ENCODE measurements around the gene TYROBP.
A peak's percentile ranks its signal among the peaks of the same experiment; 100 is the strongest.
"Not testable (repeated sequence)": the region's sequence is repeated elsewhere in the genome, so short reads cannot be mapped to it uniquely, and the experiment has no call there.

Gene TYROBP

DNA sequence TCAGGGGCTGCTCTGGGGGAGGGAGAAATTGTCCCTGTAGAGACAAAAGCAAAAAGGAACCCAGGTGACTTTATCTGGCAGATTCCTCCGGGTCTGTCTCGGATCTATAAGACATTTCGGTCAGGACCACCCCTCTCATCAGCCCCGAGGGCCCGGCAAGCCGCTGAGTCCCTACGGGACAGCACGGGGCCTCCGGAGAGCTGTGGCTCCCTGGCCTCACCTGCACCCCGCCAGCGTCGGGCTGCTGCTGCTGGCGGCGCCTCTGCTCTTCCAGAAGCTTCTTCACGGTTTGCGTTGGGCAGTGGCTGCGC is 9.6 kb downstream of the TYROBP start:
- DNase-seq (ENCODE audit: low read depth) = no peak
- peak overlapping the region; percentile 70 for H3K4me3 ChIP-seq (ENCODE audit: low read length)
- TF ChIP-seq, protein P1, sequence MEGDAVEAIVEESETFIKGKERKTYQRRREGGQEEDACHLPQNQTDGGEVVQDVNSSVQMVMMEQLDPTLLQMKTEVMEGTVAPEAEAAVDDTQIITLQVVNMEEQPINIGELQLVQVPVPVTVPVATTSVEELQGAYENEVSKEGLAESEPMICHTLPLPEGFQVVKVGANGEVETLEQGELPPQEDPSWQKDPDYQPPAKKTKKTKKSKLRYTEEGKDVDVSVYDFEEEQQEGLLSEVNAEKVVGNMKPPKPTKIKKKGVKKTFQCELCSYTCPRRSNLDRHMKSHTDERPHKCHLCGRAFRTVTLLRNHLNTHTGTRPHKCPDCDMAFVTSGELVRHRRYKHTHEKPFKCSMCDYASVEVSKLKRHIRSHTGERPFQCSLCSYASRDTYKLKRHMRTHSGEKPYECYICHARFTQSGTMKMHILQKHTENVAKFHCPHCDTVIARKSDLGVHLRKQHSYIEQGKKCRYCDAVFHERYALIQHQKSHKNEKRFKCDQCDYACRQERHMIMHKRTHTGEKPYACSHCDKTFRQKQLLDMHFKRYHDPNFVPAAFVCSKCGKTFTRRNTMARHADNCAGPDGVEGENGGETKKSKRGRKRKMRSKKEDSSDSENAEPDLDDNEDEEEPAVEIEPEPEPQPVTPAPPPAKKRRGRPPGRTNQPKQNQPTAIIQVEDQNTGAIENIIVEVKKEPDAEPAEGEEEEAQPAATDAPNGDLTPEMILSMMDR (conservative IDR thresholded peaks at IDR 0.05; ENCODE audit: low read depth, low read length) = no peak

DNA sequence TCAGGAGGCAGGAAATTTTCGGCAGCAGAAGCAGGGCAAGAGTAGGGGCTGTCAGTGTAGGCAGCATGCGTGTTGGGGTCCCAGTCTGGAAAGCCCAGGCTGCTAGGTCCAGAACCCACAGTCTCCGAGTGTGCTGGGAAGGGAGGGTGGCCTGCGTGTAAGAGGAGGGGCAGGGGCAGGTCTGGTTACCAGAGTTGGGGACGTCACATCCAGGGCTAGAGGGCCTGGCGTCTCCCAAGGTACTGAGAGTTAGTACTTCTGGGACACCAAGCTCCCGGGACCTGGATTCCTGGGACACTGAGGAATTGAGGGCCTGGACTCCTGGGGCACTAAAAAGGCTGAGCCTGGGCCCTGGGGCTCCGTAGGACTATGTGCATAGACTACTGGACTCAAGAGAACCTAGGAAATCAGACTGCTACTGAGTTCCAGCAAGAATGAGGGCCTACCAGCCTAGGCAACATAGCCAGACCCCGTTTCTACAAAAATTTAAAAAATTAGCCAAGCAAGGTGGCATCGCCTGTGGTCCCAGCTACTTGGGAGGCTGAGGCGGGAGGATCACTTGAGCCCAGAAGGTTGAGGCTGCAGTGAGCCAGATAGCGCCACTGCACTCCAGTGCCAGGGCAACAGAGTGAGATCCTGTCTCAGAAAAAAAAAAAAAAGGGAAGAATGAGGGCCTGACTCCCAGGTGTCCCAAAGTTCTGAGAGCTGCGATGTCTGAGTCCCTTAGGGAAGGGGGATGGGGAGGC is 10.2 kb downstream of the TYROBP start:
- DNase-seq (ENCODE audit: low read depth) = no peak

DNA sequence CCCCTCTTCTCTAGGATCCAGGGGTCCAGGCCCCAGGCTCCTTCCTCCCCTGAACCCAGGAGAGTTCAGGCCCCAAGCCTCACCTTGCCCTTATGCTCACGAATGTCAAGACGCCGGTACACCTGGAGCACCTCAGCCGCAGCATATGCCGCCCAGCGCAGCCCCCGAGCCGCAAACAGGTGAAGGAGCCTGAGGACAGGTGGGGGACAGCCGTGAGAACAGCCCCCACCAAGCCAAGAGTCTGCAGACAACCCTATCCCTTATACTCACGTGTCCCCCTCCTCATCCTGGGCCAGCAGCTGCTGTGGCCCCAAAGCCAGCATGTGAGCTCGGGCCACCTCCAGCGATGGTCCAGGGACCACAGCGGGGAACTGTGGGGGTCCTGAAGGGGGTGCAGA is 11.5 kb downstream of the TYROBP start:
- TF ChIP-seq, protein P1 (conservative IDR thresholded peaks at IDR 0.05; ENCODE audit: low read depth, low read length) = no peak
- no peak for DNase-seq (ENCODE audit: low read depth)
- no peak overlapping the region for H3K4me3 ChIP-seq (ENCODE audit: low read length)

More for the DNA sequence above, 10.2 kb downstream of the TYROBP start:
- peak overlapping the region; percentile 70 for H3K4me3 ChIP-seq (ENCODE audit: low read length)
- TF ChIP-seq, protein P1 (conservative IDR thresholded peaks at IDR 0.05; ENCODE audit: low read depth, low read length) = no peak

DNA sequence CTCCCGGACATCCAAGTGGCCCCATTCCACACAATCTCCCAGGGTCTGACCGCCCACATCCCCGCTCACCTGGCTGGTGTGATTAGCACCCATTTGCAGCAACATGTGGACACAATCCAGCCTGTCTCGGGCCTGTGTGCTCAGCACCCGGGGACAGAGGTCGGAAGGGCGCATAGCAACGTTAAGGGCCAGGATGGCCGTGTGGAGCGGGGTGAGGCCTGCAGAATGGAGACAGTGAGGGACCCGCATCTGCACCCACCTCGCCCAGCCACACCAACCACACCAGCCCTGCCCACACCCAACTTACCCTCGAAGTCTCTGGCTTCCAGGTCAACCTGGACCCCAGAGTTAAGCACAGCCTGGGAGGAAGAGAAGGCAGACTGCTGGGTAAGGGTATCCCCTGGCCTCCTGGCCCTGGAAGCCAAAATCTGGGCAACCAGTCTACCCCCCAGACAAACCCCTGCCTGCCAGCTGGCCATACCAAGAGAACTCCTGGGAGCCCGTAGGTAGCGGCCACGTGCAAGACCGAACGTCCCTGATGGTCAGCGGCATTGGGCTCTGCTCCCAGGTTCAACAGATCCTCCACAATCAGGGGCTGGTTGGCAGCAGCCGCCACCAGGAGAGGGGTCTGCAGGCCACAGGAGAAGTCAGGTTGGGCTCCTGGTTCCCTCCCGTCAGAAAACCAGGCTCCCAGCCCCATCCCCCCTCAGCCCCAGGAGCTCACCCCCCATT is 12.0 kb downstream of the TYROBP start:
- TF ChIP-seq, protein P1 (conservative IDR thresholded peaks at IDR 0.05; ENCODE audit: low read depth, low read length) = no peak
- H3K4me3 ChIP-seq (ENCODE audit: low read length) = no peak overlapping the region
- no peak for DNase-seq (ENCODE audit: low read depth)

DNA sequence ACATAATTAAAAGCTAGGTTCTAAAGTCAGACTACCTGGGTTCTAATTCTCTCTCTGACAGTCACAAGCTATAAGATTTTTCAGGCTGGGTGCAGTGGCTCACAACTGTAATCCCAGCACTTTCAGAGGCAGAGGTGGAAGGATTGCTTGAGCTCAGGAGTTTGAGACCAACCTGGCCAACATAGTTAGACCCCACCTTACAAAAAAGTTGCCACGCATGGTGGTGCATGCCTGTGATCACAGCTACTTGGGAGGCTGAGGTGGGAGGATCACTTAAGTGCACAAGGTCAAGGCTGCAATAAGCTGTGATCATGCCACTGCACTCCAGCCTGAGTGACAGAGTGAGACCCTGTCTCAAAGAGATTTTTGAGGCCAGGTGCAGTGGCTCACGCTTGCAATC is 13.8 kb downstream of the TYROBP start:
- TF ChIP-seq, protein P1 (conservative IDR thresholded peaks at IDR 0.05; ENCODE audit: low read depth, low read length) = no peak
- H3K4me3 ChIP-seq (ENCODE audit: low read length) = no peak overlapping the region
- DNase-seq (ENCODE audit: low read depth) = no peak

DNA sequence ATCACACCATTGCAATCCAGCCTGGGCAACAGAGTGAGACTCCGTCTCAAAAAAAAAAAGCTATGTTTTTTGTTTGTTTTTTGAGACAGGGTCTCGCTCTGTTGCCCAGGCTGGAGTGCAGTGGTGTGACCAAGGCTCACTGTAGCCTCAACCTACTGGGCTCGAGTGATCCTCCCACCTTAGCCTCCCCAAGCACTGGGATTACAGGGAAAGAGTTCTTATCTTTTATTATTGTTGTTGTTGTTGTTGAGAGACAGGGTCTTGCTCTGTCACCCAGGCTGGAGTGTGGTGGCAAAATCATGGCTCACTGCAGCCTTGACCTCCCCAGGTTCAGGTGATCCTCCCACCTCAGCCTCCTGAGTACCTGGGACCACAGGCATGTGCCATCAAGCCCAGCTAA is 16.3 kb downstream of the TYROBP start:
- H3K4me3 ChIP-seq (ENCODE audit: low read length); DNase-seq (ENCODE audit: low read depth): not testable (repeated sequence)

DNA sequence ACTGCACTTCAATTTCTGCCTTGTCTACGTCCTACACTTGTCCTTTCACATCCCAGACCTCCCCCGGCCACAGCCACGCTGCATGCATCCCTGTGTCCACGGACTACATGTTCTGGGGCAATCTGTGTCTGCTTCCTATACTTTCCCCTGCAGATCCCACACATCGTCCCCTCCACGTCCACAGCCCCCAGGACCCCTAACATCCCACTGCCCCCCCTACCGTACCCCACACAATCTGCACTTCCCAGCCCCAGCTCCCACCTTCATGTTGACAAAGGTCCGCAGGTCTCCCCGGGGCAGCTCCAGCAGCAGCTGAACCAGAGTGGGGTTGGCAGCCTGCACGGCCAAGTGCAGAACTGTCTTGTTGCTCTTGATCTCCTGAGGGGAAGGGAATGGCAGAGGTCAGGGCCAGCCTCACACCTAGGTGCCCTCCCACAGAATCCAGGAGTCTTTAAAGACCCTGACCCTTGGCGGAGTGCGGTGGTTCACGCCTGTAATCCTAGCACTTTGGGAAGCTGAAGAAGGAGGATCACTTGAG is 17.9 kb downstream of the TYROBP start:
- no peak for DNase-seq (ENCODE audit: low read depth)
- H3K4me3 ChIP-seq (ENCODE audit: low read length) = no peak overlapping the region
- TF ChIP-seq, protein P1 (conservative IDR thresholded peaks at IDR 0.05; ENCODE audit: low read depth, low read length) = no peak
